ENCODE results near the gene CCDC196.
"Not testable (repeated sequence)": the region's sequence is repeated elsewhere in the genome, so short reads cannot be mapped to it uniquely, and the experiment has no call there.

The CCDC196 gene

GRCh38 chr14:66545191-66545590 is 59.0 kb downstream of the CCDC196 start:
- in situ Hi-C loops (cut with HindIII; ENCODE audit: low sequenced_read_pairs), result not testable (repeated sequence)

DNA sequence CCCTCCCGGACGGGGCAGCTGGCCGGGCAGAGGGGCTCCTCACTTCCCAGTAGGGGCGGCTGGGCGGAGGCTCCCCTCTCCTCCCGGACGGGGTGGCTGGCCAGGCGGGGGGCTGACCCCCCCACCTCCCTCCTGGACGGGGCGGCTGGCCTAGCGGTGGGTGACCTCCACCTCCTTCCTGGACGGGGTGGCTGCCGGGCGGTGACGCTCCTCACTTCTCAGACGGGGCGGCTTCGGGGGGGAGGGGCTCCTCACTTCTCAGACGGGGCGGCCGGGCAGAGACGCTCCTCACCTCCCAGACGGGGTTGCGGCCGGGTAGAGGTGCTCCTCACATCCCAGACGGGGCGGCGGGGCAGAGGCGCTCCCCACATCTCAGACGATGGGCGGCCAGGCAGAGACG is 59.6 kb downstream of the CCDC196 start:
- in situ Hi-C loops (cut with HindIII; ENCODE audit: low sequenced_read_pairs), result not testable (repeated sequence)
